HAP-1 (cell line): ENCODE measurements around the gene MYO9B.
"Not testable (repeated sequence)": the region's sequence is repeated elsewhere in the genome, so short reads cannot be mapped to it uniquely, and the experiment has no call there.

ENCODE experiments used
- DNase-seq, 2 experiments: peaks; one replicate each; pipeline ENCODE4 v3.0.0-alpha.2; 2016 to 2020; ENCODE audit warnings: low spot score in 2 of 2
- H3K27me3 ChIP-seq: fragments of 250-450 bp; sonication (Bioruptor Pico); 2 replicates; pipeline ENCODE4 v1.5.1; 2020; ENCODE audit warnings: low read depth, mild to moderate bottlenecking, moderate library complexity
- H3K36me3 ChIP-seq: fragments of 250-450 bp; sonication (Bioruptor Pico); replicated peaks from 2 replicates; pipeline ENCODE4 v1.5.1; 2020; ENCODE audit warnings: mild to moderate bottlenecking
- H3K4me1 ChIP-seq: fragments of 250-450 bp; sonication (Bioruptor Pico); 2 replicates; pipeline ENCODE4 v1.5.1; 2020; ENCODE audit warnings: mild to moderate bottlenecking
- H3K4me3 ChIP-seq: fragments of 250-450 bp; sonication (Bioruptor Pico); 2 replicates; pipeline ENCODE4 v1.5.1; 2020; ENCODE audit warnings: mild to moderate bottlenecking, moderate library complexity
- H3K9me3 ChIP-seq: fragments of 250-450 bp; sonication (Bioruptor Pico); 2 replicates; pipeline ENCODE4 v1.5.1; 2020; ENCODE audit warnings: mild to moderate bottlenecking, moderate library complexity
- in situ Hi-C: fragments of 300-500 bp; cut with MboI; formaldehyde crosslinking; loops from 3 replicates; pipeline ENCODE4 v1.14.3; 2020; ENCODE audit warnings: low sequenced_read_pairs, inconsistent platforms, mixed read lengths

Gene MYO9B

DNA sequence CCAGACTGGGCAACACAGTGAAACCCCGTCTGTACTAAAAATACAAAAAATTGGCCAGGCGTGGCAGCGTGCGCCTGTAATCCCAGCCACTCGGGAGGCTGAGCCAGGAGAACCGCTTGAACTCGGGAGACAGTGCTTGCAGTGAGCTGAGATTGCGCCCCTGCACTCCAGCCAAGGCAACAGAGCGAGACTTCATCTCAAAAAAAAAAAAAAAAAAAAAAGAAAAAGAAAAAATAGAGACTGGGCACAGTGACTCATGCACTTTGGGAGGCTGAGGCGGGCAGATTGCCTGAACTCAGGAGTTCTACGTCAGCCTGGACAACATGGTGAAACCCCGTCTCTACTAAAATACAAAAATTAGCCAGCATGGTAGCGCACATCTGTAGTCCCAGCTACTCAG lies 69.2 kb downstream of the MYO9B start:
- H3K36me3 ChIP-seq, H3K27me3 ChIP-seq, DNase-seq, in situ Hi-C loops, H3K9me3 ChIP-seq, H3K4me1 ChIP-seq, H3K4me3 ChIP-seq: not testable (repeated sequence)

DNA sequence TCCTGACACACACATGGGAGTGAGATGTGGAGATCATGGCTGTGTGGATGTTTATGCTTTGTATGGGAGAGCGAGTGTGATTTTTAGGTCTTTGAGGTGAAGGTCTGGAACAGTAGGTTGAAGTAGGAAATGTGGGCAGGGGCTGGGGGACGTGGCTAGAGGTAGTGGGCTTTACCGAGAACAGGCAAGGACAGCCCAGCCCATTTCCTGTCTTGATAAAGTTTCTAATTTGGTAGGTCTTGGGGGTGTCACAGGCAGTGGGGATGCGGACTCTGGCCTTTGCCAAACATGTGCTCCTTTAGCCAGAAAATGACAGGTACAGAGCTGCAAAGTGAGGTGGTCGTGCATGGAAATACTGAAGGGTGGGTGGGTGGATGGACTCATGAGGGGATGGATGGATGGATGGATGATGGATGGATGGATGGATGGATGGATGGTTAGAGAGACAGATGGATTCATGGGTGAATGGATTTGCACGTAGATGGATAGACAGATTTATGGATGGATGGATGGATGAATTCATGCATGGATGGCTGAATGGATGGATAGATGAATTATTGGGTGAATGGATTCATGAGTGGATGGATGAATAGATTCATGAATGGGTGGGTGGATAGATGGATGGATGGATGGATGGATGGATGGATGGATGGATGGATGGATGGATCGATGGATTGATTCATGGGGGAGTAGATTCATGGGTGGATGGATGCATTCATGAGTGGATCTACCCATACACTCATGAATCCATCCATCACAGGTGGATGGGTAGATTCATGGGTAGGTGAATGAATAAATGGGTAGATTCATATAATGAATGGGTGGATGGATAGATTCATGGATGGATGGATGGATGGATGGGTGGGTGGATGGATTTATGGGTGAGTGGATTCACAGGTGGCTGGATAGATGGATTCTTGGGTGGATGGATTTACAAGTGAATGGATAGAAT lies 70.2 kb downstream of the MYO9B start:
- Histone ChIP-seq H3K9me3 (no peaks in the 10 kb centered on the region), H3K36me3 (peaks cover 7% of the 10 kb centered on the region), H3K4me3 (no peak overlapping the region), H3K4me1 (no peaks in the 10 kb centered on the region), H3K27me3 (no peaks in the 10 kb centered on the region)
- no peak for DNase-seq
- in situ Hi-C loops = no loop called here

DNA sequence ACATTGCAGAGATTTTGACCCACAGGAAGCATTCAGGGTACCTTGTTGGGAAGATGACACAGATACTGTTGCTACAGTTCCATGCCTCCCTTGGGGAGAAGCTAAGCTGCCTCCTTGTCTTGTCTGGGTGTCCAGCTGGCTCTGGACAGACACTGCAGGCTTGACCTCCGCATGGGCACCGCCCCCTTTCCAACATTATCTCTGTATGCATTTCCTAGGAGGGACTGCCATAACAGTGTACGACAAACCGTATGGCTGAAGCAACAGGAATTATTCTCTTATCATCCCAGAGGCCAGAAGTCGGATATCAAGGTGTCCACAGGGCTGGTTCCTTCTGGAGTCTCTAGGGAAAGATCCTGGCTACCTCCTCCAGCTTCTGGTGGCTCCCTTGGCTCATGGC lies 72.6 kb downstream of the MYO9B start:
- H3K36me3 ChIP-seq = peaks cover 7% of the 10 kb centered on the region
- in situ Hi-C loops = no loop called here

DNA sequence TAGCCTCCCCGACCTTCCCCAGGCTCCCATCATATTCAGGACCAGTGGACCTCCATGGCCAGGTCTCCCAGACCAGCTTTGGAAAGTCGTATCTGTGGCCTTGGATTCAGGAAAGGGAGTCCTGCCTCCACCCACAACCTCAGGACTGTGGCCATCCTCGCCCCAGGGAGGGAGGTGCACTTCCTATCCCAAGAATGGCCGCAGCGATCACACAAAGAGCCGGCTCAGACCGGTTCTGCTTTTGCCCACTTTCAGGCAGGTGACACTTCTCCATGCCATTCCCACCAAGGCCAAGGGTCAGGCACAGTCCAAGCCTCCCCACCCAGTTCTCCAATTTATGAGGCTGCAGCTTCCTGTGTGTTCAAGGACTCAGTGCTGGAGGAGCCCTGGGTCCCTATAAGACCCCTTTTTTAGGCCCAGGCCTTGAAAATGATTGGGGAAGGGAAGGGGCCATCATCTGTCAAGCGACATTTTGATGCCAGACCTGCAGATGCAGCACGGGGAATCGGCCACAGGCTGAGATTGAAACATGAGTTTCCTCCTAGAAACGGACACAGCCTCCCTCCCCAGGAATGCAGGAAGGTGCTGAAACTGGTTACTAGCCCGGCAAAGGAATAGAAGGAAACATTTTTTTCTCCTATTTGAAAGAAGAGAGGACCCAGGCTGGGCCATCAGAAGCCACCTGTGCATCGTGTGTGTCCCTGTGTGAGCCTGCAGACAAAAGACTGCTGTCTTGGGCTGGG lies 74.0 kb downstream of the MYO9B start:
- Histone ChIP-seq H3K36me3 (peaks cover 15% of the 10 kb centered on the region), H3K4me3 (no peak overlapping the region), H3K27me3 (no peaks in the 10 kb centered on the region), H3K9me3 (no peaks in the 10 kb centered on the region), H3K4me1 (no peaks in the 10 kb centered on the region)
- DNase-seq = no peak
- in situ Hi-C loops = no loop called here

More for the DNA sequence above, 72.6 kb downstream of the MYO9B start:
- H3K4me1 ChIP-seq = no peaks in the 10 kb centered on the region
- no peak for DNase-seq
- no peak overlapping the region for H3K4me3 ChIP-seq
- H3K9me3 ChIP-seq = no peaks in the 10 kb centered on the region
- no peaks in the 10 kb centered on the region for H3K27me3 ChIP-seq

DNA sequence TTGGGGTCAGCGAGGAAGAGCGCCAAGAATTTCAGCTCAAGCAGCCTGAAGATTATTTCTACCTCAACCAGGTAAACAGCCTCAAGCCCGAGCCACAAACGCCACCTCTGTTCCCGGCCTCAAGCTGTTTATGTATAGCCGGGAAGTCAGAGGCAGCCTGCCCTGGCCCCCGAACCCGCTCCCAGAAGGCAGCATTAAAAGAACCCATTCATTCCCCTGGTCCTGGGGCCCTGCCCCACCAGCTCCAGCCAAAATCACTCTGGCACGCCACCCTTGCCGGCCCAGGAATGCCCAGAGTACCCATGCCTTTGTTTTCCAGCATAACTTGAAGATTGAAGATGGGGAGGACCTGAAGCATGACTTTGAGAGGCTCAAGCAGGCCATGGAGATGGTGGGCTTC lies 78.4 kb downstream of the MYO9B start:
- Histone ChIP-seq H3K36me3 (peaks cover 19% of the 10 kb centered on the region), H3K4me1 (no peaks in the 10 kb centered on the region), H3K9me3 (no peaks in the 10 kb centered on the region), H3K27me3 (no peaks in the 10 kb centered on the region), H3K4me3 (no peak overlapping the region)
- in situ Hi-C loops = no loop called here
- no peak for DNase-seq

DNA sequence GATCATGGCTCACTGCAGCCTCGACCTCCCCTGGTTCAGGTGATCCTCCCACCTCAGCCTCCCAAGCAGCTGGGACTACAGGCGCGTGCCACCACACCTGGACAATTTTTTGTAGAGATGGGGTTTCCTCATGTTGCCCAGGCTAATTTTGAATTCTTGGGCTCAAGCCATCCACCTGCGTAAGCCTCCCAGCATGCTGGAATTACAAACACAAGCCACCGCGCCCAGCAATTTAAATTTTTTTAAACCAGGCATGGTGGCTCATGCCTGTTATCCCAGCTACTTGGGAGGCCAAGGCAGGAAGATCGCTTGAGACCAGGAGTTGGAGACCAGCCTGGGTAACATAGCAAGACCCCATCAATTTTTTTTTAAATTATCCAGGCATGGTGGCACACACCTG lies 79.7 kb downstream of the MYO9B start:
- DNase-seq = no peak
- Histone ChIP-seq H3K27me3 (no peaks in the 10 kb centered on the region), H3K36me3 (peaks cover 25% of the 10 kb centered on the region), H3K4me1 (no peaks in the 10 kb centered on the region), H3K9me3 (no peaks in the 10 kb centered on the region), H3K4me3 (no peak overlapping the region)
- in situ Hi-C loops = no loop called here

DNA sequence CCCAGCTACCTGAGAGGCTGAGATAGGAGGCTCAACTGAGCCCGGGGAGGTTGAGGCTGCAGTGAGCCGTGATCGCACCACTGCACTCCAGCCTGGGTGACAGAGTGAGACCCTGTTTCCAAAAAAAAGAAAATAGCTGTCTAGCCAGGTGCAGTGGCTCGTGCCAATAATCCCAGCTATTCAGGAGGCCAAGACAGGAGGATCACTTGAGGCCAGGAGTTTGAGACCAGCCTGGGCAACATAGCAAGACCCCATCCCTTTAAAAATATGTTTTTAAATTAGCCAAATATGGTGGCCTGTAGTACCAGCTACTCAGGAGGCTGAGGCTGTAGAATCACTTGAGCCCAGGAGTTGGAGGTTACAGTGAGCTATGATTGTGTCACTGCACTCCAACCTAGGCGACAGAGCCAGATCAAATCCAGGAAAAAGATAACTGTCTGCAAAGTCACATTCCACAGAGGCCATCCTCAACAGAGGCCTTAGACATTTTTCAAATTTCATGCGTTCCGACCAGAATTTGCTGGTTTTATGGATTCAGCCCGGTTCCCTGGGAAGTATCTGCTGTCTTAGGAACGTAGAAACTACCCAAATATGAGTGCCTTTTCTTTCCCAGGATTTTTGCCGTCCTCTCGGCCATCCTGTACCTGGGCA lies 80.8 kb downstream of the MYO9B start:
- Histone ChIP-seq H3K4me1 (no peaks in the 10 kb centered on the region), H3K36me3 (peaks cover 25% of the 10 kb centered on the region), H3K9me3 (no peaks in the 10 kb centered on the region), H3K4me3 (no peak overlapping the region), H3K27me3 (no peaks in the 10 kb centered on the region)
- DNase-seq = no peak
- in situ Hi-C loops = no loop called here

DNA sequence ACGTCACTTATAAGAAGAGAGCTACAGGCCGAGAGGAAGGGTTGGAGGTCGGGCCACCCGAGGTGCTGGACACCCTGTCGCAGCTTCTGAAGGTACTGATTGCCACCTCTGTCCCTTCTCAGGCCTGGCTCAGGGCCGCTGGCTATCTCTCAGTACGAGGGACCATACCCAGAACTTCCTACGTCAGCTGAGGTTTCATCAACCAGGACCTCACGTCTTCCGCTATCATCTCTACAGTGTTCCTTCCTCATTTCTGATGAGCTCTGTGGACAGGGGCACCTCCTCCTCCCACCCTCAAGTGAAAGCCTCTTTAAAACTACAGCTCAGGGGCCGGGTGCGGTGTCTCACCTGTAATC lies 81.3 kb downstream of the MYO9B start:
- no peaks in the 10 kb centered on the region for H3K27me3 ChIP-seq
- no peaks in the 10 kb centered on the region for H3K4me1 ChIP-seq
- H3K36me3 ChIP-seq = peaks cover 25% of the 10 kb centered on the region
- in situ Hi-C loops = no loop called here
- no peak for DNase-seq
- no peaks in the 10 kb centered on the region for H3K9me3 ChIP-seq
- no peak overlapping the region for H3K4me3 ChIP-seq

DNA sequence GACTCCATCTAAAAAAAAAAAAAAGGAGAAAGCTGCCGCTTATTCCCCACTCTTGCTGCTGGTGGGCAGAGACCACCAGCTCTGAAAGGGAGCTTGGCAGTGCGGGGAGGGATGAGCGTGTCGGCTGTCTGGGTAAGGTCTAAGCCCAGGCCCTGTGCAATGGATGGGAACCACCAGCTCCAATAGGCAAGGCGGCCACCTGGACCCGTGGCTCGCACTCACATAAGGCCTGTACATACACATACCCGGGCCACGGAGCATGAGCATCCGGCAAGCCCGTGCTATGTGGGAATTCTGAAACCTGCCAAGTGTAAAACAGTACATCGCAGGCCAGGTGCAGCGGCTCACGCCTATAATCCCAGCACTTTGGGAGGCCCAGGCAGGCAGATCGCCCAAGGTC lies 83.0 kb downstream of the MYO9B start:
- in situ Hi-C loops = no loop called here
- H3K4me1 ChIP-seq = no peaks in the 10 kb centered on the region
- no peak overlapping the region for H3K4me3 ChIP-seq
- peaks cover 37% of the 10 kb centered on the region for H3K36me3 ChIP-seq
- H3K27me3 ChIP-seq = no peaks in the 10 kb centered on the region
- DNase-seq = no peak
- H3K9me3 ChIP-seq = no peaks in the 10 kb centered on the region

DNA sequence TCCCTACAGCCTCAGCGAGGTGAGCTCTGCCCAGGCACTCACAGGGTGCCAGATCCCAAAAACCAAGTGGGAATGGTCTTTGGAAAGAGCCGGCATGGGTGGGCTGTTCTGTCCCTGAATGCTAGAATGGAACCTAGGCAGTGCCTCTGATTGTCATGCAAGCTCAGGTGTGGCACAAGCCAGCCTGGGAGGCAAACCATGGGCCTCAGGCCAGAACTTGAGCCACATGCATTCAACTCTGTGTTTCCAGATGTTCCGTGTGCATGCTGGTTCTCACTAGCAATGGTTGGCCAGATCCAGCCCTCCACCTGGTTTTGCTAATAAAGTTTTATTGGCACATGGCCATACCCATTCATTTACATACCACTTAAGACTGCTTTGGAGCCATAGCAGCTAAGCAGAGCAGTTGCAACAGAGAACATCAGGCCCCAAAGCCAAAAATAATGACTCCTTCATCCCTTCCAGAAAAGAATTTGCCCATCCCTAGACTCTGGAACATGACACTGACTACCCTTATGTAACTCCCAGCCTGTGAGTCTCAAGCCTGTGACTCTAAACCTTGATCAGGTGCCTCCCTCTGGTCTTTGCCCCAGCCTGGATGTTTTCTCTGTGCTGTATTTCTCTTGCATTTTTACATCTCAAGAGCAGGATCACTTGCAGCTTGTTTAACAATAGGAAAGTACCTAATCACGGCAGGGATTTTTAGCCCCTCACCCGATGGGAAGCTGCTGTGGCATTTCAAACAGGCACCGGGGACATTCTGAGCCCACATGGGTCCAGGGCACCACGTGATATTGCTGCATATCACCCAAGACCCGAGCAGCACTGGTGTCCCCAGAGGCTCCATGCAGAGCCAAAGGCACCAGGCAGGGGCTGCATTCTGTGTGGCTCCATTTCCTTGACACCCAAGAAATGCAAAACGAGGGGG lies 84.2 kb downstream of the MYO9B start:
- no peaks in the 10 kb centered on the region for H3K27me3 ChIP-seq
- H3K9me3 ChIP-seq = peaks cover 2% of the 10 kb centered on the region; the same call in 1 of the 2 replicates
- peaks cover 37% of the 10 kb centered on the region for H3K36me3 ChIP-seq
- DNase-seq = no peak
- no peaks in the 10 kb centered on the region for H3K4me1 ChIP-seq
- in situ Hi-C loops = no loop called here
- no peak overlapping the region for H3K4me3 ChIP-seq

DNA sequence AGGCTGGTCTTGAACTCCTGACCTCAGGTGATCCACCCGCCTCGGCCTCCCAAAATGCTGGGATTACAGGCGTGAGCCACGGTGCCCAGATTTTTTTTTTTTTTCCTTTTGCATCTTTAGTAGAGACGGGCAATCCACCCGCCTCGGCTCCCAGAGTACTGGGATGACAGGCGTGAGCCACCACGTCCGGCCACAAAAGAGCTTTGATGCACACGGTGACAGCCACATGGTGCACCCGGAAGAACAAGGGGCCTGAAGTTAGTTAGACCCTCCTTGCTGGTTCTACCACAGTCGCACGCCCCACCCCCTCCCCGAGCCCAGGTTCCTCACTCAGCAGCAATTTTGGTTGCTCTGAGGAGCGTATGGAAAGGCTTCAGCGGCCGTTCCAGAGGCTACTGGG lies 85.3 kb downstream of the MYO9B start:
- no peaks in the 10 kb centered on the region for H3K27me3 ChIP-seq
- H3K9me3 ChIP-seq = peaks cover 2% of the 10 kb centered on the region; the same call in 1 of the 2 replicates
- DNase-seq = no peak
- H3K4me3 ChIP-seq = no peak overlapping the region
- H3K4me1 ChIP-seq = no peaks in the 10 kb centered on the region
- peaks cover 38% of the 10 kb centered on the region for H3K36me3 ChIP-seq
- in situ Hi-C loops = no loop called here

DNA sequence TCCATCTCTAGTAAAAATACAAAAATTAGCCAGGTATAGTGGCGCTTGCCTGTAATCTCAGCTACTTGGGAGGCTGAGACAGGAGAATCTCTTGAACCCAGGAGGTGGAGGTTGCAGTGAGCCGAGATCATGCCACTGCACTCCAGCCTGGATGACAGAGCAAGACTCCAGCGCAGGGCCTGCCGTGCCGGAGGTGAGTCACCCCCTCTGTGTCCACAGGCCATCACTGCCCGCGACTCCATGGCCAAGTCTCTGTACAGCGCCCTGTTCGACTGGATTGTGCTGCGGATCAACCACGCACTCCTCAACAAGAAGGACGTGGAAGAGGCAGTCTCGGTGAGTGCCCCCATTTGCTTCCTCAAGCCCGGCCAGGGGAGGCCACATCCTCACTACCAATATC lies 86.6 kb downstream of the MYO9B start:
- H3K4me3 ChIP-seq, H3K27me3 ChIP-seq, H3K4me1 ChIP-seq, DNase-seq, in situ Hi-C loops, H3K9me3 ChIP-seq: not testable (repeated sequence)
- peaks cover 38% of the 10 kb centered on the region for H3K36me3 ChIP-seq

DNA sequence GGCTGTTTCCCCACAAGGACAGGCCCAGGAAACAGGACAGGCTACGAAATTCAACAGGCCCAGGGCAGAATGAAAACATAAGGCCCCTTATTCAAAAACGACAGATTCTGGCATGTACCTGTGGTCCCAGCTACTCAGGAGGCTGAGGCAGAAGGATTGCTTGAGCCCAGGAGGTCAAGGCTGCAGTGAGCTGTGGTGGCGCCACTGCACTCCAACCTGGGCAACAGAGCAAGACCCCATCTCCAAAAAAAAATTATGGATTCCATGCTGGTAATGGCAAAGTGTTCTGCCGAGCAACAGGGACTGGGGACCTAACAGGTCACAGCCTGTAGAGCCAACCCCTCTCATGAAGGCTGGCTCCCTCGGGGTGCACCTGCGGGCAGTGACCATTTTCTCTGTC lies 87.0 kb downstream of the MYO9B start:
- Histone ChIP-seq H3K4me1 (no peaks in the 10 kb centered on the region), H3K27me3 (no peaks in the 10 kb centered on the region), H3K36me3 (peaks cover 38% of the 10 kb centered on the region), H3K4me3 (no peak overlapping the region), H3K9me3 (peaks cover 2% of the 10 kb centered on the region; the same call in 1 of the 2 replicates)
- in situ Hi-C loops = no loop called here
- no peak for DNase-seq
